Astrocyte (in vitro differentiated cells and primary cell): ENCODE results near the gene B4GALT5.

Experiments
- EZH2 ChIP-seq: IDR thresholded peaks from 2 replicates; pipeline ENCODE4 v1.6.1; 2012; ENCODE audit warnings: mild to moderate bottlenecking, low read length, inconsistent platforms; ENCODE audit not compliant: insufficient read depth
- TF ChIP-seq, protein P1 (sequence below): IDR thresholded peaks from 2 replicates; pipeline ENCODE4 v1.5.1; 2011; ENCODE audit warnings: low read depth, mild to moderate bottlenecking, inconsistent platforms, low read length, moderate library complexity; ENCODE audit not compliant: insufficient read depth

DNA sequence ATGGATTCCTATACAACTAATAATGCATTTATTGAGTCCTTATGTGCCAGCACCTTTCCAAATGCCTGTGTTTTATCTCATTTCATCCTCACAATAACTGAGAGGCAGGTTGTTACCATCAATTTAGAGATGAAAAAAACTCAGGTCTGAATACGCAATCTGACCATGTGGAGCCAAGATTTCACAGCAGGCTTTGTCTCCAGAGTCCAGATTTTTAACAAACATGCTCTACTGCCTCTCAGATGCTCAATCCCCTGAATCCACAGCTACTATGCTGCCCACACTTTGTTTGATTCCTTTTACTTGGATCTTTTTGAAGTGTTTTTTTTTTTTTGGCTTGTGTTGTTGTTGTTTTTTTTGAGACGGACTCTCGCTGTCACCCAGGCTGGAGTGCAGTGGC is 46.8 kb downstream of the B4GALT5 start:
- TF ChIP-seq, protein P1, sequence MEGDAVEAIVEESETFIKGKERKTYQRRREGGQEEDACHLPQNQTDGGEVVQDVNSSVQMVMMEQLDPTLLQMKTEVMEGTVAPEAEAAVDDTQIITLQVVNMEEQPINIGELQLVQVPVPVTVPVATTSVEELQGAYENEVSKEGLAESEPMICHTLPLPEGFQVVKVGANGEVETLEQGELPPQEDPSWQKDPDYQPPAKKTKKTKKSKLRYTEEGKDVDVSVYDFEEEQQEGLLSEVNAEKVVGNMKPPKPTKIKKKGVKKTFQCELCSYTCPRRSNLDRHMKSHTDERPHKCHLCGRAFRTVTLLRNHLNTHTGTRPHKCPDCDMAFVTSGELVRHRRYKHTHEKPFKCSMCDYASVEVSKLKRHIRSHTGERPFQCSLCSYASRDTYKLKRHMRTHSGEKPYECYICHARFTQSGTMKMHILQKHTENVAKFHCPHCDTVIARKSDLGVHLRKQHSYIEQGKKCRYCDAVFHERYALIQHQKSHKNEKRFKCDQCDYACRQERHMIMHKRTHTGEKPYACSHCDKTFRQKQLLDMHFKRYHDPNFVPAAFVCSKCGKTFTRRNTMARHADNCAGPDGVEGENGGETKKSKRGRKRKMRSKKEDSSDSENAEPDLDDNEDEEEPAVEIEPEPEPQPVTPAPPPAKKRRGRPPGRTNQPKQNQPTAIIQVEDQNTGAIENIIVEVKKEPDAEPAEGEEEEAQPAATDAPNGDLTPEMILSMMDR = no peak
- no peak for TF ChIP-seq EZH2
